ENCODE data around the gene SLC25A26. TPM values are rescaled to one million over a fixed set of nuclear protein-coding genes. Genes with fewer than 3 reads are reported as not detected.
A peak's percentile ranks its signal among the peaks of the same experiment; 100 is the strongest.
"Not testable (repeated sequence)": the region's sequence is repeated elsewhere in the genome, so short reads cannot be mapped to it uniquely, and the experiment has no call there.

Gene SLC25A26
- total RNA-seq, 1 donor: 14.0 TPM

- DNase-seq (ENCODE audit: low read depth): no peak
- H3K4me3 ChIP-seq (ENCODE audit: low read depth, low read length): no peak overlapping the region
- TF ChIP-seq CTCF (IDR thresholded peaks at IDR 0.05; ENCODE audit: insufficient read depth, low read length): no peak
Observed at GRCh38 chr3:66419036-66419435, 198.2 kb downstream of the SLC25A26 start.

DNA sequence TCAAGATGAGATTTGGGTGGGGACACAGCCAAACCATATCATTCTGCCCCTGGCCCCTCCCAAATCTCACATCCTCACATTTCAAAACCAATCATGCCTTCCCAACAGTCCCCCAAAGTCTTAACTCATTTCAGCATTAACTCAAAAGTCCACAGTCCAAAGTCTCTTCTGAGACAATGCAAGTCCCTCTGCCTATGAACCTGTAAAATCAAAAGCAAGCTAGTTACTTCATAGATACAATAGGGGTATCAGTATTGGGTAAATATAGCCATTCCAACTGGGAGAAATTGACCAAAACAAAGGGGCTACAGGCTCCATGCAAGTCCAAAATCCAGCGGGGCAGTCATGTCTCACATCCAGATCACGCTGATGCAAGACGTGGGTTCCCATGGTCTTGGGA, 200.3 kb downstream of the SLC25A26 start:
- H3K4me3 ChIP-seq (ENCODE audit: low read depth, low read length); DNase-seq (ENCODE audit: low read depth): not testable (repeated sequence)

- DNase-seq (ENCODE audit: low read depth); H3K4me3 ChIP-seq (ENCODE audit: low read depth, low read length): not testable (repeated sequence)
Observed at GRCh38 chr3:66421893-66422292, 201.1 kb downstream of the SLC25A26 start.

DNA sequence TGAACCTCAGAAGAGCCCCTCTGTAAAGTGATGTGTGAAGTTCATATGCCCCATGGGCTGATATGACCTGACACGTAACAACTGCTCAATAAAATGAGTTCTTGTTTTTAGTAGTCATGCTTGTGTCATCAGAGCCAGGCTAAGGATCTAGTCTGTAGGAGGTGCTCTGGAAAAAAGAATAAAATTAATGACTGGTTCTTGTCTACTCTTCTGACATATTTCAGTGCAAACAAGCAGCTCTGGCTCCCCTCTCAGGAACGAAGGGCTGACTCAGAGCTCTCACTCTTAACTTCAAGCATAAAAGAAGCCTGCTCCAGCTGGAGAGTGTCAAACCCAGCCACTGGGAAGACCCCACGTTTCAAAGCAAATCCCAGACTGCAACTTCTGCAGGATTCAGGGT, 203.0 kb downstream of the SLC25A26 start:
- peak; percentile 72 for DNase-seq (ENCODE audit: low read depth)
- no peak overlapping the region for H3K4me3 ChIP-seq (ENCODE audit: low read depth, low read length)
- TF ChIP-seq CTCF (IDR thresholded peaks at IDR 0.05; ENCODE audit: insufficient read depth, low read length): no peak

DNA sequence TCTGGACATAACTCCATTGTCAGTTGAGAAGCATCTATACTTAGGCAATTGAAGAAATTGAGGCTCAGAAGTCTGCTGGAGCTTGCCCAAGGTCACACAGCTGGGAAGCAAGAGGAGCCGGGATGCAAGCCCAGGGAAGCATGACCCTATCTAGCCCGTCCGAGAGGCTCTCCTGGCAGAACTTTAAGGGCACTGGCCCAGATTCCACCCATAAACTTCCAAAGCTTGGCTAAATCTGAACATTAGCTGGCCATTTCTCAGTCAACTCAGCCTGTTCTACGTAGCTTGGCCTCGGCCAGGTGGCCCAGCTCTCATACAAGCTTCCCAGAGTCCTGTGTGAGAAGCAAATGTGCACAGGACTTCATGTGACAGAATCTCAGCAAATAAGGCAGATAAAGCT, 204.2 kb downstream of the SLC25A26 start:
- no peak for TF ChIP-seq CTCF (IDR thresholded peaks at IDR 0.05; ENCODE audit: insufficient read depth, low read length)
- H3K4me3 ChIP-seq (ENCODE audit: low read depth, low read length): no peak overlapping the region
- DNase-seq (ENCODE audit: low read depth): peak; percentile 30

DNA sequence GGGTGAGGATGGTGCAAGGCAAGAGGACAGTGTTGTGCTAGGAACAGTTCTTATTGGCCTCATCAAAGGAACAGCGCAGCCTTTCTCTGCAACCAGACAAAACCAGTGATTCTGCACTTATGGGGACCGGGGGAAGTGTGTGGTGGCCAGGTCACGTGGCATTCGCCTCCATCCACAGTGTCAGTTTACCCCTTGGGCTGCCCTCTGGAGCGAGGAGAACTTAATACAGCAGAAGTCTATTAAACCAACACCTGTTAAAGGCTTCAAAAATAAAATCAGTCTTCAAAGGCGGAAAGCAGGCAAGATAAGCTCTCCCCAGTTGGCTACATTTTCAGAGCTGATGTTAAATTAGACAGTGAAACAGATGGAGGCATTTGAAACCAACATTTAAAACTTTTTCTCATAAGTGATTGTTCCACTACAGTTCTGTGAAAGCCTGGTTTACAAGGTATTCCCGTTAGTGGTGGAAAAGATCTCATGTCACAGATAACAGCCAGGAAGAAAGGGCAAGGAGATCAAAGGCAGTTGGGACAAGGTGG, 204.8 kb downstream of the SLC25A26 start:
- no peak overlapping the region for H3K4me3 ChIP-seq (ENCODE audit: low read depth, low read length)
- TF ChIP-seq CTCF (IDR thresholded peaks at IDR 0.05; ENCODE audit: insufficient read depth, low read length): no peak
- no peak for DNase-seq (ENCODE audit: low read depth)

DNA sequence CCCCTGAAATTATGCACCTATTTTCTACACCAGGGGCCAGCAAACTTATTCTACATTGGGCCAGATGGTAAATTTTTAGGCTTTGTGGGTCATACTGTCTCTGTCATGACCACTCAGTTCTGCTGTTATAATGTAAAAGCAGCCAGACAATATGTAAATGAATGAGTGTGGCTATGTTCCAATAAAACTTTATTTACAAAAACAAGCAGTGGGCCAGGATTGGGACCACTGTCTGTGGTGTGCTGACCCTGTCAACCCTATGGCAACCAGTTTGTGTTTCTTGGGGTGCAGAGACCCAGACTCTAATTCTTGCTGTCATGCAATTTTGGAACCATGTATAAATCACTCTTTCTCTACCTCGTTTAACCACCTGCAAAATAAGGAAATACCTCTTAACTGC, 205.3 kb downstream of the SLC25A26 start:
- TF ChIP-seq CTCF (IDR thresholded peaks at IDR 0.05; ENCODE audit: insufficient read depth, low read length): no peak
- no peak for DNase-seq (ENCODE audit: low read depth)

DNA sequence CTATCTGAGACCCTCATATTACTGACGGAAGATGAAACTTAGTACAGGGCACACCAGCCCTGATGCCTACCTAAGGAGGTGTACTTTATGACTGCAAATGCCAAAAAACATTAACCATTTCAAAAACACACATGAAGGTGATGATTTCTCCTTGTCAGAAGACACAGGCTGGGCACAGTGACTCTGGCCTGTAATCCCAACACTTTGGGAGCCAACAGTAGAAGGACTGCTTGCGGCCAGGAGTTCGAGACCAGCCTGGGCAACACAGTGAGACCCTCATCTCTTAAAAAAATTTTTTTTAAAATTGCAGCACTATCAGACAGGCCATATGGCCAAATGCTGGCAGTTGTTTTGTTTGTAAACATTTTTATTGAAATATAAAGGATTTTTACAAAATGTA, 206.6 kb downstream of the SLC25A26 start:
- H3K4me3 ChIP-seq (ENCODE audit: low read depth, low read length): no peak overlapping the region
- no peak for DNase-seq (ENCODE audit: low read depth)
- TF ChIP-seq CTCF (IDR thresholded peaks at IDR 0.05; ENCODE audit: insufficient read depth, low read length): no peak

More for the DNA sequence above, 205.3 kb downstream of the SLC25A26 start:
- no peak overlapping the region for H3K4me3 ChIP-seq (ENCODE audit: low read depth, low read length)
